Measurements from ENCODE around the gene C10orf53. TPM values are rescaled to one million over a fixed set of nuclear protein-coding genes. Genes with fewer than 3 reads are reported as not detected.

Gene C10orf53, protein sequence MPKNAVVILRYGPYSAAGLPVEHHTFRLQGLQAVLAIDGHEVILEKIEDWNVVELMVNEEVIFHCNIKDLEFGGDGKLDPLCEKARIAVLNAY
- not detected for polyA plus RNA-seq (2013, experiment 1 of 2)
- polyA plus RNA-seq (2013, experiment 2 of 2), result not detected

- 8% methylated on average over 36 of the region's 36 CpGs for WGBS
- Histone ChIP-seq H3K79me1 (replicated peaks; ENCODE audit: low read length, poor library complexity, severe bottlenecking) (no peaks in the 10 kb centered on the region), H2AFZ (ENCODE audit: low read depth, low read length) (no peak within 1 kb of the TSS), H4K91ac (ENCODE audit: low read length) (no peak within 1 kb of the TSS), H2BK15ac (ENCODE audit: low read depth, poor library complexity, severe bottlenecking) (no peak within 1 kb of the TSS), H2BK5ac (ENCODE audit: low read depth, low read length, poor library complexity, severe bottlenecking) (no peak within 1 kb of the TSS), H3K14ac (ENCODE audit: low read length in 2 of 2) (no peak within 1 kb of the TSS), H3K4me2 (ENCODE audit: low read length, poor library complexity, severe bottlenecking) (peak within 1 kb of the TSS; percentile 79), H2AK5ac (ENCODE audit: low read length, severe bottlenecking) (no peak within 1 kb of the TSS), H3K27ac (ENCODE audit: low read length, poor library complexity, severe bottlenecking) (no peak within 1 kb of the TSS), H3K4me3 (ENCODE audit: insufficient read depth in 1 of 2, low read depth in 1 of 2, low read length in 2 of 2) (peak within 1 kb of the TSS; percentile 34 to 56), H3K18ac (ENCODE audit: low read depth in 1 of 2, low read length in 2 of 2) (no peak within 1 kb of the TSS), H3K23ac (ENCODE audit: low read length in 2 of 2) (no peak within 1 kb of the TSS), H3K36me3 (ENCODE audit: control insufficient read depth in 1 of 2, insufficient read depth in 2 of 2, low read depth in 1 of 2, low read length in 2 of 2) (no peaks in the 10 kb centered on the region), H3K9me3 (ENCODE audit: control insufficient read depth, low read length) (peaks cover 12% of the 10 kb centered on the region), H3K27me3 (ENCODE audit: control insufficient read depth in 1 of 2, insufficient read depth in 1 of 2, low read length in 2 of 2) (peaks cover 25 to 44% of the 10 kb centered on the region in 2 experiments), H3K4me1 (ENCODE audit: control insufficient read depth, insufficient read depth, low read depth, low read length) (peaks cover 5% of the 10 kb centered on the region), H3K9ac (ENCODE audit: low read length) (no peak within 1 kb of the TSS), H4K8ac (ENCODE audit: low read length) (no peak within 1 kb of the TSS), H3K4ac (ENCODE audit: low read depth in 1 of 2, low read length in 2 of 2) (no peak within 1 kb of the TSS), H2BK120ac (ENCODE audit: low read depth, low read length) (no peak within 1 kb of the TSS), H2BK12ac (ENCODE audit: low read length in 2 of 2) (no peak within 1 kb of the TSS)
- DNase-seq, result peak; percentile 22
These were observed at the start of gene C10orf53 for GRCh38 chr10:49679480-49679893. C10orf53 (plus strand) TSS chr10:49679651; CDS start chr10:49679698, 47 bp downstream.

DNA sequence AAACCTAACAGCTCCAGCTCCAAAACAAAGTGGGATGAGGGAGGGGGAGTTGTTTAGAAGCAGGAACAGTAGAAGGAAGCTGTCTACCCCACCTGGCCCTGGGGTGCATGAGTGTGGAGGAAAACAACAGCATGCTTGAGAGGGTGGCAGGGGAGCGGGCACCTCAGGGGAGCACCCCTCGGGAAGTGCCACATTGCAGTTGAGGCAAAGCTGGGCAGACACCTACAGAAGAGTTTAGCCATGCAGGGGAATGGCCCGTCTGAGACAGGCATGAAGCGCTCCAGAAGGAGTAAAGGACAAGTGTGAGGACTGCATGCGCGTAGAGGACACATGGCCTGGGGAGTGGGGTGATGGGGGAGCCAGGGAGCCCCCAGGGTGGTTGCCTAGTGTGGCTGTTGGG is 47.5 kb upstream of the C10orf53 start:
- no peaks in the 10 kb centered on the region for H3K79me1 ChIP-seq (replicated peaks; ENCODE audit: low read length, poor library complexity, severe bottlenecking)
- no peak overlapping the region for H4K8ac ChIP-seq (ENCODE audit: low read length)
- no peak overlapping the region for H3K4me3 ChIP-seq (ENCODE audit: insufficient read depth in 1 of 2, low read depth in 1 of 2, low read length in 2 of 2)
- no peak overlapping the region for H3K9ac ChIP-seq (ENCODE audit: low read length)
- H3K18ac ChIP-seq (ENCODE audit: low read depth in 1 of 2, low read length in 2 of 2), result no peak overlapping the region
- no peak overlapping the region for H2BK15ac ChIP-seq (ENCODE audit: low read depth, poor library complexity, severe bottlenecking)
- H3K4me2 ChIP-seq (ENCODE audit: low read length, poor library complexity, severe bottlenecking), result no peak overlapping the region
- 96% methylated on average over 6 of the region's 6 CpGs for WGBS
- H3K4me1 ChIP-seq (ENCODE audit: control insufficient read depth, insufficient read depth, low read depth, low read length), result peaks cover 5% of the 10 kb centered on the region
- no peak for DNase-seq
- no peak overlapping the region for H3K23ac ChIP-seq (ENCODE audit: low read length in 2 of 2)
- H3K27ac ChIP-seq (ENCODE audit: low read length, poor library complexity, severe bottlenecking), result no peak overlapping the region
- H3K27me3 ChIP-seq (ENCODE audit: control insufficient read depth in 1 of 2, insufficient read depth in 1 of 2, low read length in 2 of 2), result peaks cover 26 to 84% of the 10 kb centered on the region in 2 experiments
- no peak overlapping the region for H2BK5ac ChIP-seq (ENCODE audit: low read depth, low read length, poor library complexity, severe bottlenecking)
- H3K9me3 ChIP-seq (ENCODE audit: control insufficient read depth, low read length), result no peaks in the 10 kb centered on the region
- H4K91ac ChIP-seq (ENCODE audit: low read length), result no peak overlapping the region
- H3K14ac ChIP-seq (ENCODE audit: low read length in 2 of 2), result no peak overlapping the region
- no peak overlapping the region for H2AK5ac ChIP-seq (ENCODE audit: low read length, severe bottlenecking)
- no peak overlapping the region for H2BK120ac ChIP-seq (ENCODE audit: low read depth, low read length)
- no peak overlapping the region for H2BK12ac ChIP-seq (ENCODE audit: low read length in 2 of 2)
- H3K36me3 ChIP-seq (ENCODE audit: control insufficient read depth in 1 of 2, insufficient read depth in 2 of 2, low read depth in 1 of 2, low read length in 2 of 2), result no peaks in the 10 kb centered on the region
- no peak overlapping the region for H2AFZ ChIP-seq (ENCODE audit: low read depth, low read length)
- H3K4ac ChIP-seq (ENCODE audit: low read depth in 1 of 2, low read length in 2 of 2), result no peak overlapping the region

DNA sequence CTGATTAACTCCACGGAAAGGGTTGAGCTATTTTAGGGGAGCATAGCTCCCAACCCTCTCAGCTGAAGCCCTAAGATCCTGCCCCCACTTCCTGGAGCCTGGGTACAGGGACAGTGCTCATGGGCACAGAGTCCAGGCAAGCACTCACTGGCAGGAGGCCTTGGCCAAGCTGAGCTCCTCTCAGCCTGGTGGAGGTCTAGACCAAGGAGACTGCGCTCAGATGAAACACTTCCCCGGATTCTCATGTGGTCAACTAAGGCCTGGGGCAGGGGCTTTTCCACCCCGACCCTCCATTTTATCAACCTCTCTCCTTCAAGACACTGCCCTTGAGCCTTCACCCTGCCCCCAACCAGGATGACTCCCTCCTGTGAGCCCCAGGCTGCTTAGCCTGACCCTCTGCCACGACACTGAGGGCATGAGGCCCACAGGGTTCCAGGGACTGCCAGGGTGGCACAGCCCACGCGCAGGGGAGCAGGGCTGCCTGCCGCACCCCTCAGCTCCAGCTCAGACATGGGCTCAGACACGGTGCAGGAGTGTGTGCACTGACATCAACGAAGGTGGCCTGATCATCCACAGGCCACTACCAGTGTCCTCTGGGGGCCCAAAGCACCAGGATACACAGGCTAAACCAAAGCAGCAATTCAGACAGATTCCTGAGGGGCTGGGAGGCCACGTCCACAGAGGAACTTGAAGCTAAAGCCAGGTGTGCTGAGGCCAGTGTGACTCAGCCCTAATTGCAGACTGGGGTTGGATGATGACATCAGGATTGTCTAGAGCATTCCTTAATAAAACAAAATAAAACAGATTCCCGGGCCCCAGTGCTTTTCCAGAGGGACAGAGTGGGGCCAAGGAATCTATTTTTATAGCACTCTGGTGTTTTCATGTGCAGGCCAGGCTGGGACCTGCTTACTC is 46.8 kb upstream of the C10orf53 start:
- no peak overlapping the region for H2BK15ac ChIP-seq (ENCODE audit: low read depth, poor library complexity, severe bottlenecking)
- H3K27ac ChIP-seq (ENCODE audit: low read length, poor library complexity, severe bottlenecking), result no peak overlapping the region
- WGBS, result 56% methylated on average over 12 of the region's 12 CpGs

DNA sequence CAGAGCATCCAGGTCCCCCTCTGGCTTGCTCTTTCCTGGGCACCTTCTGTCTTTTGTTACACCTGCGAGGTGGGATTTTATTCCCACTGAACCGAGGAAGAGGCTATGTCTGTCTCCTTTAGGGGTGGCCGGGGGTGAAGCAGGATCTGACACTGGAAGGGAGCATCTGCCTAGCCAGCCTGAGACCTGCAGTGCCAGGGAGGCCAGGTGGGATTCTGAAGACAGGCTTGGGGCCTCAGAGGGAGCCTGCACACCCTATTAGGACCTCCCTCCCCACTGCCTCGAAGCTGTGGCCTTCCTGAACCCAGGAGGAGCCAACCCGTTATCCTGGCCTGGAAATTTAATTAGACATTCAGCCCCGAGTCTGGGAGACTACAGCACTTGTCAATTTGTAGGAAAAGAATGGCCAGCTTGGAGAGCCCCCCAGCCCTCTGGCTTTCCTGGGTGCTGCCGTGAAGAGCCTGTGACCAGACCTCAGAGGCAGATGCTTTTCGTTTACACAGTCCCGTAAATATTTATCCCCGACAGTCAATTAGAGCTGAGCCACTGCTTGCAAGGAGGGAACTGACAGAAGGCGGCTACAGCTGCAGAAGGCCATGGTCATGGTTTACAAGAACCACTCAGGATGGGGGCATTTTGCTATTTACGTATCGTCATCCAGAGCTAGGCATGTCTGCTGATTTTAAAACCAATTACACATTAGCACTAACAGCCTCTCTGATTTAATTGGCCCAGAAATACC is 46.0 kb upstream of the C10orf53 start:
- Histone ChIP-seq H4K91ac (ENCODE audit: low read length) (no peak overlapping the region), H2BK15ac (ENCODE audit: low read depth, poor library complexity, severe bottlenecking) (no peak overlapping the region), H3K4me3 (ENCODE audit: insufficient read depth in 1 of 2, low read depth in 1 of 2, low read length in 2 of 2) (no peak overlapping the region), H3K23ac (ENCODE audit: low read length in 2 of 2) (no peak overlapping the region), H3K79me1 (replicated peaks; ENCODE audit: low read length, poor library complexity, severe bottlenecking) (no peaks in the 10 kb centered on the region), H4K8ac (ENCODE audit: low read length) (no peak overlapping the region), H3K36me3 (ENCODE audit: control insufficient read depth in 1 of 2, insufficient read depth in 2 of 2, low read depth in 1 of 2, low read length in 2 of 2) (no peaks in the 10 kb centered on the region), H3K27ac (ENCODE audit: low read length, poor library complexity, severe bottlenecking) (no peak overlapping the region), H2BK120ac (ENCODE audit: low read depth, low read length) (no peak overlapping the region), H3K4me1 (ENCODE audit: control insufficient read depth, insufficient read depth, low read depth, low read length) (peaks cover 5% of the 10 kb centered on the region), H3K14ac (ENCODE audit: low read length in 2 of 2) (no peak overlapping the region), H3K4me2 (ENCODE audit: low read length, poor library complexity, severe bottlenecking) (no peak overlapping the region), H3K27me3 (ENCODE audit: control insufficient read depth in 1 of 2, insufficient read depth in 1 of 2, low read length in 2 of 2) (peaks cover 30 to 97% of the 10 kb centered on the region in 2 experiments), H3K9ac (ENCODE audit: low read length) (no peak overlapping the region), H3K9me3 (ENCODE audit: control insufficient read depth, low read length) (no peaks in the 10 kb centered on the region), H3K18ac (ENCODE audit: low read depth in 1 of 2, low read length in 2 of 2) (no peak overlapping the region), H3K4ac (ENCODE audit: low read depth in 1 of 2, low read length in 2 of 2) (no peak overlapping the region), H2AFZ (ENCODE audit: low read depth, low read length) (no peak overlapping the region), H2AK5ac (ENCODE audit: low read length, severe bottlenecking) (no peak overlapping the region), H2BK12ac (ENCODE audit: low read length in 2 of 2) (no peak overlapping the region), H2BK5ac (ENCODE audit: low read depth, low read length, poor library complexity, severe bottlenecking) (no peak overlapping the region)
- DNase-seq, result peak; percentile 2
- WGBS, result 45% methylated on average over 13 of the region's 13 CpGs

More for the DNA sequence above, 46.8 kb upstream of the C10orf53 start:
- Histone ChIP-seq H3K36me3 (ENCODE audit: control insufficient read depth in 1 of 2, insufficient read depth in 2 of 2, low read depth in 1 of 2, low read length in 2 of 2) (no peaks in the 10 kb centered on the region), H2AK5ac (ENCODE audit: low read length, severe bottlenecking) (no peak overlapping the region), H3K4me2 (ENCODE audit: low read length, poor library complexity, severe bottlenecking) (no peak overlapping the region), H2BK5ac (ENCODE audit: low read depth, low read length, poor library complexity, severe bottlenecking) (no peak overlapping the region), H3K23ac (ENCODE audit: low read length in 2 of 2) (no peak overlapping the region), H3K18ac (ENCODE audit: low read depth in 1 of 2, low read length in 2 of 2) (no peak overlapping the region), H3K14ac (ENCODE audit: low read length in 2 of 2) (peak overlapping the region in 1 of 2 experiments; percentile 59), H3K4me1 (ENCODE audit: control insufficient read depth, insufficient read depth, low read depth, low read length) (peaks cover 5% of the 10 kb centered on the region), H3K4me3 (ENCODE audit: insufficient read depth in 1 of 2, low read depth in 1 of 2, low read length in 2 of 2) (no peak overlapping the region), H3K4ac (ENCODE audit: low read depth in 1 of 2, low read length in 2 of 2) (no peak overlapping the region), H2AFZ (ENCODE audit: low read depth, low read length) (no peak overlapping the region), H3K79me1 (replicated peaks; ENCODE audit: low read length, poor library complexity, severe bottlenecking) (no peaks in the 10 kb centered on the region), H3K9me3 (ENCODE audit: control insufficient read depth, low read length) (no peaks in the 10 kb centered on the region), H4K91ac (ENCODE audit: low read length) (peak overlapping the region; percentile 53), H2BK120ac (ENCODE audit: low read depth, low read length) (no peak overlapping the region), H4K8ac (ENCODE audit: low read length) (no peak overlapping the region), H2BK12ac (ENCODE audit: low read length in 2 of 2) (no peak overlapping the region), H3K27me3 (ENCODE audit: control insufficient read depth in 1 of 2, insufficient read depth in 1 of 2, low read length in 2 of 2) (peaks cover 30 to 89% of the 10 kb centered on the region in 2 experiments), H3K9ac (ENCODE audit: low read length) (no peak overlapping the region)
- DNase-seq, result no peak

Data from mesenchymal stem cell (in vitro differentiated cells and primary cell).